Measurements from ENCODE around the gene DEAF1. TPM values are rescaled to one million over a fixed set of nuclear protein-coding genes. Genes with fewer than 3 reads are reported as not detected.
"Not testable (repeated sequence)": the region's sequence is repeated elsewhere in the genome, so short reads cannot be mapped to it uniquely, and the experiment has no call there.

Gene DEAF1
- total and polyA plus RNA-seq, 9 of the 15 experiments (the other 6 are each of a cell fraction or from before 2014, with no cell fraction given): 2.0 to 69.1 (median 26.8) TPM

- no peak for TF ChIP-seq PTRF (tag; IDR thresholded peaks at IDR 0.05)
- TF ChIP-seq ZFX (CRISPR knock-in tag; IDR thresholded peaks at IDR 0.05): no peak
- TF ChIP-seq TEAD4 (IDR thresholded peaks at IDR 0.05; ENCODE audit: low read length): no peak
- TF ChIP-seq TEAD4 (CRISPR knock-in tag; IDR thresholded peaks at IDR 0.05; ENCODE audit: borderline replicate concordance): no peak
- no peak for TF ChIP-seq DNMT1 (IDR thresholded peaks at IDR 0.05)
- TF ChIP-seq ZNF740 (CRISPR knock-in tag; IDR thresholded peaks at IDR 0.05): no peak
- TF ChIP-seq ZNF740 (tag; IDR thresholded peaks at IDR 0.05): no peak
Measured at GRCh38 chr11:742156-742546, 47.1 kb upstream of the DEAF1 start (continued).

DNA sequence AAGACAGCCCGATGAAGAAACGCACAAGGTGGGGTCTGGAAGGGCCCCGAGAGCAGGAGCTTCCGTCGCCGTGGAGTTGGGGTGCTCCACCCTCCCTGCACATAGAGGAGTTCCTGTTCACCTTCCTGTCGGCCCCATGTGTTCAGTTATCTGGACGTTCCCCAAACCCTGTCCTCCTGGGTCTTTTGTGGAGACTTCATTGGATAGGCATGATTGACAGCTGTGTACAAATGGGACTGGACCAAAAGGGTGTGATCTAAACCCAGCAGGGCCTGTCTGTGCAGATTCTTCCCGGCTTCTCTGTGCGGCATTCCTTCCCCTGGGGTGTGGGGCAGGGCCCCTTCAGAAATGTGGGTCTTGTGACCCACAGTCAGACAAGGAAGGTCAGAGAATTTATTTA lies 42.9 kb upstream of the DEAF1 start:
- H3K9me3 ChIP-seq (replicated peaks; ENCODE audit: control insufficient read depth, insufficient read depth, low read depth, low read length); intact Hi-C loops (cut with micrococcal nuclease); H3K79me2 ChIP-seq (ENCODE audit: control insufficient read depth, insufficient read depth, low read length); DNase-seq (ENCODE audit: extremely low read depth in 1 of 4, low spot score in 3 of 4); BruUV-seq (replicated peaks); H3K27ac ChIP-seq (ENCODE audit: extremely low read depth, low read depth, low read length); H3K36me3 ChIP-seq (ENCODE audit: control insufficient read depth, insufficient read depth, low read length); H4K20me1 ChIP-seq (replicated peaks; ENCODE audit: control insufficient read depth, insufficient read depth, low read length); H3K4me3 ChIP-seq; in situ Hi-C loops (cut with MboI); H3K27me3 ChIP-seq (ENCODE audit: control insufficient read depth in 2 of 2, insufficient read depth in 2 of 2, low read length in 2 of 2); CTCF ChIA-PET (ENCODE audit: low intra/inter-chr PET ratio); H3K9me1 ChIP-seq (ENCODE audit: control insufficient read depth, insufficient read depth, low read length): not testable (repeated sequence)
- Histone ChIP-seq H3K9ac (ENCODE audit: insufficient read depth in 1 of 2, low read depth in 2 of 2, low read length in 2 of 2) (peak overlapping the region in 1 of 2 experiments; percentile 50; a peak in 1 of 4 replicates), H3K4me1 (replicated peaks in 1 of 2; ENCODE audit: control insufficient read depth in 2 of 2, insufficient read depth in 2 of 2, low read length in 2 of 2) (peaks cover 10 to 21% of the 10 kb centered on the region in 2 experiments; a peak in 4 of 5 replicates), H3K4me2 (ENCODE audit: insufficient read depth, low read length) (peak overlapping the region; percentile 27; the same call in 1 of the 2 replicates), H2AFZ (ENCODE audit: low read depth, low read length) (peak overlapping the region; percentile 80)
- POLR2A ChIA-PET: interaction anchor here (1.2 to 2.8 kb wide), 2 partner anchors 10 to 12 kb away, joined by 7 to 14 read pairs; partner anchors contain the start of gene TALDO1
- TF ChIP-seq, protein P1, sequence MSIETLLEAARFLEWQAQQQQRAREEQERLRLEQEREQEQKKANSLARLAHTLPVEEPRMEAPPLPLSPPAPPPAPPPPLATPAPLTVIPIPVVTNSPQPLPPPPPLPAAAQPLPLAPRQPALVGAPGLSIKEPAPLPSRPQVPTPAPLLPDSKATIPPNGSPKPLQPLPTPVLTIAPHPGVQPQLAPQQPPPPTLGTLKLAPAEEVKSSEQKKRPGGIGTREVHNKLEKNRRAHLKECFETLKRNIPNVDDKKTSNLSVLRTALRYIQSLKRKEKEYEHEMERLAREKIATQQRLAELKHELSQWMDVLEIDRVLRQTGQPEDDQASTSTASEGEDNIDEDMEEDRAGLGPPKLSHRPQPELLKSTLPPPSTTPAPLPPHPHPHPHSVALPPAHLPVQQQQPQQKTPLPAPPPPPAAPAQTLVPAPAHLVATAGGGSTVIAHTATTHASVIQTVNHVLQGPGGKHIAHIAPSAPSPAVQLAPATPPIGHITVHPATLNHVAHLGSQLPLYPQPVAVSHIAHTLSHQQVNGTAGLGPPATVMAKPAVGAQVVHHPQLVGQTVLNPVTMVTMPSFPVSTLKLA (conservative IDR thresholded peaks at IDR 0.05): 0 out of 4 replicates have a peak, but pooled peaks of 1 of the 2 experiments have one; percentile 17
- peak; percentile 96 for TF ChIP-seq PKNOX1 (IDR thresholded peaks at IDR 0.05)
- TF ChIP-seq, protein P2, sequence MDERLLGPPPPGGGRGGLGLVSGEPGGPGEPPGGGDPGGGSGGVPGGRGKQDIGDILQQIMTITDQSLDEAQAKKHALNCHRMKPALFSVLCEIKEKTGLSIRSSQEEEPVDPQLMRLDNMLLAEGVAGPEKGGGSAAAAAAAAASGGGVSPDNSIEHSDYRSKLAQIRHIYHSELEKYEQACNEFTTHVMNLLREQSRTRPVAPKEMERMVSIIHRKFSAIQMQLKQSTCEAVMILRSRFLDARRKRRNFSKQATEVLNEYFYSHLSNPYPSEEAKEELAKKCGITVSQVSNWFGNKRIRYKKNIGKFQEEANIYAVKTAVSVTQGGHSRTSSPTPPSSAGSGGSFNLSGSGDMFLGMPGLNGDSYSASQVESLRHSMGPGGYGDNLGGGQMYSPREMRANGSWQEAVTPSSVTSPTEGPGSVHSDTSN (CRISPR knock-in tag; IDR thresholded peaks at IDR 0.05; ENCODE audit: low read depth): 0 out of 2 replicates have a peak, but pooled peaks have one; percentile 22
- TF ChIP-seq, protein P2 (tag; conservative IDR thresholded peaks at IDR 0.05; ENCODE audit: low read depth): peak; percentile 74
- peak; percentile 63 for TF ChIP-seq MEIS2 (IDR thresholded peaks at IDR 0.05; ENCODE audit: partially characterized antibody)
- ATAC-seq (peak; percentile 59), FAIRE-seq (peak; percentile 80)
- WGBS (ENCODE audit: insufficient coverage, low coverage, missing lambda C conversion rate): 28% methylated on average over 10 of the region's 10 CpGs
